CD4-positive, alpha-beta T cell treated with Interleukin-10 for 1 hour (primary cell): ENCODE results near the gene C14orf39.

Experiments
- DNase-seq: peaks from one replicate; pipeline ENCODE4 v3.0.0-alpha.2; 2020

C14orf39 gene

GRCh38 chr14:60485598-60486251 is at the start of gene C14orf39:
TSS of gene C14orf39 (minus strand) at chr14:60486063. CDS start at chr14:60485078, 985 bp downstream.
- DNase-seq = no peak

GRCh38 chr14:60532442-60532841 is 46.6 kb upstream of the C14orf39 start:
- DNase-seq = no peak

- DNase-seq = no peak
Observed at GRCh38 chr14:60515511-60516289, 29.8 kb upstream of the C14orf39 start.

GRCh38 chr14:60514741-60515491 is 29.1 kb upstream of the C14orf39 start:
- DNase-seq = no peak

GRCh38 chr14:60514378-60514740 is 28.5 kb upstream of the C14orf39 start:
- no peak for DNase-seq

- no peak for DNase-seq
Observed at GRCh38 chr14:60512973-60513571, 27.2 kb upstream of the C14orf39 start.

GRCh38 chr14:60512126-60512525 is 26.3 kb upstream of the C14orf39 start:
- no peak for DNase-seq

- no peak for DNase-seq
Observed at GRCh38 chr14:60510951-60511599, 25.2 kb upstream of the C14orf39 start.

- DNase-seq = no peak
Observed at GRCh38 chr14:60510254-60510950, 24.5 kb upstream of the C14orf39 start.

GRCh38 chr14:60509438-60510253 is 23.8 kb upstream of the C14orf39 start:
- DNase-seq = no peak

- DNase-seq = no peak
Observed at GRCh38 chr14:60508707-60509437, 23.0 kb upstream of the C14orf39 start, which contains the start of gene SIX6. TSS of gene SIX6 (plus strand) at chr14:60509146. CDS start at chr14:60509399, 253 bp downstream.

- DNase-seq = no peak
Observed at GRCh38 chr14:60508363-60508706, 22.5 kb upstream of the C14orf39 start.

- no peak for DNase-seq
Observed at GRCh38 chr14:60506985-60507829, 21.3 kb upstream of the C14orf39 start.

- no peak for DNase-seq
Observed at GRCh38 chr14:60506462-60506984, 20.7 kb upstream of the C14orf39 start.

GRCh38 chr14:60506010-60506409 is 20.1 kb upstream of the C14orf39 start:
- DNase-seq = no peak

GRCh38 chr14:60505448-60505847 is 19.6 kb upstream of the C14orf39 start:
- DNase-seq = no peak

- DNase-seq = no peak
Observed at GRCh38 chr14:60502541-60502940, 16.7 kb upstream of the C14orf39 start.

GRCh38 chr14:60495946-60496345 is 10.1 kb upstream of the C14orf39 start:
- DNase-seq = no peak

- DNase-seq = no peak
Observed at GRCh38 chr14:60490270-60490669, 4.4 kb upstream of the C14orf39 start.
